H1 (cell line): ENCODE results near the gene PXDN. TPM values are rescaled to one million over a fixed set of nuclear protein-coding genes. Genes with fewer than 3 reads are reported as not detected.

ENCODE experiments used
- BCL11A ChIP-seq, 2 experiments: IDR thresholded peaks; one replicate each; pipeline ENCODE4 v1.6.1; 2011; ENCODE audit warnings: low read depth in 2 of 2, low read length in 2 of 2, mild to moderate bottlenecking in 2 of 2
- GABPA ChIP-seq: IDR thresholded peaks from 2 replicates; pipeline ENCODE4 v1.6.1; 2011; ENCODE audit warnings: mild to moderate bottlenecking, low read length, moderate library complexity, borderline replicate concordance; ENCODE audit not compliant: insufficient read depth
- HDAC2 ChIP-seq, 2 experiments: fragments of 300-600 bp in 1 of 2; sonication (generic) in 1 of 2; IDR thresholded peaks; 2 replicates each; pipeline ENCODE4 v1.6.1; 2011 to 2012; ENCODE audit warnings: low read depth in 2 of 2, low read length in 2 of 2, mild to moderate bottlenecking in 2 of 2, moderate library complexity in 2 of 2, borderline replicate concordance in 1 of 2, inconsistent platforms in 1 of 2
- NANOG ChIP-seq: IDR thresholded peaks from 2 replicates; pipeline ENCODE4 v1.6.1; 2011; ENCODE audit warnings: low read length, low read depth, mild to moderate bottlenecking, inconsistent platforms; ENCODE audit not compliant: insufficient read depth, poor library complexity, severe bottlenecking
- PHF8 ChIP-seq: fragments of 200-600 bp; sonication (generic); conservative IDR thresholded peaks from 2 replicates; pipeline ENCODE4 v1.7.1; 2012; ENCODE audit warnings: low read depth, mild to moderate bottlenecking, inconsistent platforms, low read length, moderate library complexity
- RBBP5 ChIP-seq: IDR thresholded peaks from 2 replicates; pipeline ENCODE4 v1.7.1; 2012; ENCODE audit warnings: low read depth, mild to moderate bottlenecking, inconsistent platforms, low read length, moderate library complexity, borderline replicate concordance
- SIN3A ChIP-seq, 2 experiments: IDR thresholded peaks in 1 of 2; conservative IDR thresholded peaks in 1 of 2; 2 replicates each; pipeline ENCODE4 v1.6.1; 2011 to 2012; ENCODE audit warnings: low read length in 2 of 2, improper control_type of control experiment in 1 of 2, low read depth in 1 of 2, mild to moderate bottlenecking in 1 of 2
- TAF1 ChIP-seq: IDR thresholded peaks from 2 replicates; pipeline ENCODE4 v1.6.1; 2011; ENCODE audit warnings: mild to moderate bottlenecking, low read depth, low read length
- TAF7 ChIP-seq: optimal IDR thresholded peaks from 2 replicates; pipeline ENCODE3; 2011; ENCODE audit warnings: low read depth, mild to moderate bottlenecking, inconsistent platforms, low read length, moderate library complexity, borderline replicate concordance
- polyA plus RNA-seq, 7 experiments: library from polyadenylated mRNA; depleted of rRNA in 3 of 7; stranded (reverse) in 5 of 7; unstranded in 2 of 7; fragments of >200 nt in 5 of 7; fragments of 200-250 nt in 2 of 7; gene quantifications; 1 replicate in 5 of 7; 2 replicates in 1 of 7; 4 replicates in 1 of 7; pipeline versions ENCODE4 v1.2.1 to v1.2.3, GENCODE V29; 2011 to 2013; ENCODE audit warnings: missing spikeins in 2 of 7, mixed read lengths in 2 of 7
- total RNA-seq: library from RNA; stranded (reverse); fragmentation: NEBNext Ultra II Directional; extraction: Animal tissue kit (Norgen Biotek cat#: 25700); gene quantifications from 2 replicates; pipeline ENCODE4 v1.2.1, GENCODE V29; 2021
- TF ChIP-seq, protein P1 (sequence below): IDR thresholded peaks from 2 replicates; pipeline ENCODE4 v1.6.1; 2011; ENCODE audit warnings: low read length, improper control_type of control experiment
- TF ChIP-seq, protein P2 (sequence below), 3 experiments: IDR thresholded peaks; 1 replicate in 2 of 3; 2 replicates in 1 of 3; pipeline versions ENCODE4 v1.5.1 to v1.6.1; 2011; ENCODE audit warnings: low read length in 3 of 3, mild to moderate bottlenecking in 3 of 3, inconsistent platforms in 2 of 3, low read depth in 1 of 3, moderate library complexity in 1 of 3; ENCODE audit not compliant: insufficient read depth in 1 of 3; ENCODE audit errors: control extremely low read depth in 1 of 3

Gene PXDN
- total and polyA plus RNA-seq, 2 of the 8 experiments (the other 6 are each of a cell fraction or from before 2014, with no cell fraction given), result 104 to 141 TPM

DNA sequence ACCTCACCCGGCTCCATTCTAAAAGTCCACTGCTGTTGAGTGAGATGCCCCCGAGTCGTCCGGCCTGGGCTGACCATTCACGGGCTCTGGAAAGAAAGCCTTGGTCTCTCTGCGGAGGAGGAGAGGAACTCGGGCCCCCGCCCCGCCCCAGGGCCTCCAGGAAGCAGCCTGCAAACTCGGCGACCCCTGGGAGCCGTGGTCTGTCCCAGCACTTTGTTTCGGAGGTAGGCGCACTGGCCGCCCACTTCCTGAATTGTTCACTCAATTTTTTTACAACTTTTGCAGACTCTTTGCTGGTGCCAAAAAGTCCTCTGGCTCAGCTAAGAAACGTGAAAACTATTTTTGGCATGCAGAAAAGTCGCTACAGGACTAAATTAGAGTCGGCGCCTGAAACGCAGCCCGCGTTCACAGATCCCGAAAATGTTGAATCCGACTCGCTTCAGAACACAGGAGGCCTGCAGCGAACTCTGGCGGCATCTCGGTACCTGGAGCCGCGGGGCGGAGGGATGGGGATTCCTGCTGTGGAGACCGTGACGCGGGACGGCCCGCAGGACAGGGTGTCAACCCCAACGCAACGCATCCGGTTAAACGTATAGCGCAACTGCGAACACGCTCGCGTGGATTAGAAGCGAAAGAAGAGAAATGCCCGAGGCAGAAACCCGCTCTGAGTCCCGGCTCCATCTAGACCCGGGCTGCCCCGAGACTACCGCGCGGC, 1.5 kb downstream of the PXDN start (continued):
- TF ChIP-seq BCL11A (IDR thresholded peaks at IDR 0.05; ENCODE audit: low read depth in 2 of 2, low read length in 2 of 2), result no peak
- TF ChIP-seq SIN3A (conservative IDR thresholded peaks at IDR 0.05 in 1 of 2, IDR thresholded peaks at IDR 0.05 in 1 of 2; ENCODE audit: low read depth in 1 of 2, low read length in 2 of 2), result peak in 1 of 2 experiments; percentile 56; a peak in 1 of 4 replicates
- peak; percentile 13; the same call in 1 of the 2 replicates for TF ChIP-seq TAF1
- peak; percentile 38; the same call in 1 of the 2 replicates for TF ChIP-seq PHF8
- TF ChIP-seq GABPA, result no peak
- TF ChIP-seq, protein P1, sequence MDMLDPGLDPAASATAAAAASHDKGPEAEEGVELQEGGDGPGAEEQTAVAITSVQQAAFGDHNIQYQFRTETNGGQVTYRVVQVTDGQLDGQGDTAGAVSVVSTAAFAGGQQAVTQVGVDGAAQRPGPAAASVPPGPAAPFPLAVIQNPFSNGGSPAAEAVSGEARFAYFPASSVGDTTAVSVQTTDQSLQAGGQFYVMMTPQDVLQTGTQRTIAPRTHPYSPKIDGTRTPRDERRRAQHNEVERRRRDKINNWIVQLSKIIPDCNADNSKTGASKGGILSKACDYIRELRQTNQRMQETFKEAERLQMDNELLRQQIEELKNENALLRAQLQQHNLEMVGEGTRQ, result no peak
- TF ChIP-seq HDAC2 (IDR thresholded peaks at IDR 0.05; ENCODE audit: borderline replicate concordance in 1 of 2, low read depth in 2 of 2, low read length in 2 of 2), result peak in 1 of 2 experiments; percentile 35; a peak in 1 of 4 replicates
- TF ChIP-seq NANOG, result no peak
- TF ChIP-seq TAF7, result no peak
- TF ChIP-seq, protein P2, sequence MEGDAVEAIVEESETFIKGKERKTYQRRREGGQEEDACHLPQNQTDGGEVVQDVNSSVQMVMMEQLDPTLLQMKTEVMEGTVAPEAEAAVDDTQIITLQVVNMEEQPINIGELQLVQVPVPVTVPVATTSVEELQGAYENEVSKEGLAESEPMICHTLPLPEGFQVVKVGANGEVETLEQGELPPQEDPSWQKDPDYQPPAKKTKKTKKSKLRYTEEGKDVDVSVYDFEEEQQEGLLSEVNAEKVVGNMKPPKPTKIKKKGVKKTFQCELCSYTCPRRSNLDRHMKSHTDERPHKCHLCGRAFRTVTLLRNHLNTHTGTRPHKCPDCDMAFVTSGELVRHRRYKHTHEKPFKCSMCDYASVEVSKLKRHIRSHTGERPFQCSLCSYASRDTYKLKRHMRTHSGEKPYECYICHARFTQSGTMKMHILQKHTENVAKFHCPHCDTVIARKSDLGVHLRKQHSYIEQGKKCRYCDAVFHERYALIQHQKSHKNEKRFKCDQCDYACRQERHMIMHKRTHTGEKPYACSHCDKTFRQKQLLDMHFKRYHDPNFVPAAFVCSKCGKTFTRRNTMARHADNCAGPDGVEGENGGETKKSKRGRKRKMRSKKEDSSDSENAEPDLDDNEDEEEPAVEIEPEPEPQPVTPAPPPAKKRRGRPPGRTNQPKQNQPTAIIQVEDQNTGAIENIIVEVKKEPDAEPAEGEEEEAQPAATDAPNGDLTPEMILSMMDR (IDR thresholded peaks at IDR 0.05; ENCODE audit: control extremely low read depth in 1 of 3, insufficient read depth in 1 of 3, low read depth in 1 of 3, low read length in 3 of 3), result peak in 2 of 3 experiments; percentile 42 to 50; a peak in 2 of 4 replicates
- TF ChIP-seq RBBP5, result peak; percentile 75
- TF ChIP-seq, all 59 proteins: peak for 14
